ENCODE measurements around the gene BABAM2.

The BABAM2 gene

DNA sequence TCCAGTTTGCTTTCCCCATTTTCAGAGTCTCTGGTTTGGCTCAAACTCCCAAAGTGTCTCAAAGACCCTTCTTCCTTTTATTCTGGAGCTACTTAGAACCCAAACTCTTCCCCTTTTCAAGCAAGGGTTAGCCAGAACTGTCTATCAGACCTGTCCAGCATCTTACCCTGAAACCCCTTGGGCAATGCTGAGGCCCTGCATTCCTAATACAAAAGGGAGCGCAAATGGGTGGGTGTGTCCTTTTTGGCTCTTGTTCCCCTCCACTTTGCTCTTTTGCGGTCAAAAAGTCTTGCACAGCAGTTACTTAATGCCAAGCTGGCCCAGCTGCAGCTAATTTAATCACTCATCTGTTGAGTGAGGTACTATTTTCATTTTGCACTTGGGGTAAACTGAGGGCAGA, 270.9 kb downstream of the BABAM2 start:
- no peak overlapping the region for H3K4me3 Mint-ChIP-seq
- no peak overlapping the region for H3K27ac Mint-ChIP-seq
- no peaks in the 10 kb centered on the region for H3K27me3 Mint-ChIP-seq
- peaks cover 10% of the 10 kb centered on the region for H3K36me3 Mint-ChIP-seq (ENCODE audit: low read depth)
- H3K4me1 Mint-ChIP-seq: no peaks in the 10 kb centered on the region
- H3K9me3 Mint-ChIP-seq: no peaks in the 10 kb centered on the region
- DNase-seq (no peak), ATAC-seq (no peak)

GRCh38 chr2:28162564-28162963, 272.0 kb downstream of the BABAM2 start:
- Mint-ChIP-seq H3K4me1 (no peaks in the 10 kb centered on the region), H3K27ac (no peak overlapping the region), H3K27me3 (no peaks in the 10 kb centered on the region), H3K4me3 (no peak overlapping the region), H3K9me3 (no peaks in the 10 kb centered on the region), H3K36me3 (ENCODE audit: low read depth) (peaks cover 6% of the 10 kb centered on the region)
- DNase-seq (no peak), ATAC-seq (no peak)

- Mint-ChIP-seq H3K36me3 (ENCODE audit: low read depth) (peaks cover 6% of the 10 kb centered on the region), H3K4me1 (no peaks in the 10 kb centered on the region), H3K27ac (no peak overlapping the region), H3K9me3 (no peaks in the 10 kb centered on the region), H3K4me3 (no peak overlapping the region), H3K27me3 (no peaks in the 10 kb centered on the region)
- DNase-seq (no peak), ATAC-seq (no peak)
Observed at GRCh38 chr2:28163028-28163427, 272.5 kb downstream of the BABAM2 start.

DNA sequence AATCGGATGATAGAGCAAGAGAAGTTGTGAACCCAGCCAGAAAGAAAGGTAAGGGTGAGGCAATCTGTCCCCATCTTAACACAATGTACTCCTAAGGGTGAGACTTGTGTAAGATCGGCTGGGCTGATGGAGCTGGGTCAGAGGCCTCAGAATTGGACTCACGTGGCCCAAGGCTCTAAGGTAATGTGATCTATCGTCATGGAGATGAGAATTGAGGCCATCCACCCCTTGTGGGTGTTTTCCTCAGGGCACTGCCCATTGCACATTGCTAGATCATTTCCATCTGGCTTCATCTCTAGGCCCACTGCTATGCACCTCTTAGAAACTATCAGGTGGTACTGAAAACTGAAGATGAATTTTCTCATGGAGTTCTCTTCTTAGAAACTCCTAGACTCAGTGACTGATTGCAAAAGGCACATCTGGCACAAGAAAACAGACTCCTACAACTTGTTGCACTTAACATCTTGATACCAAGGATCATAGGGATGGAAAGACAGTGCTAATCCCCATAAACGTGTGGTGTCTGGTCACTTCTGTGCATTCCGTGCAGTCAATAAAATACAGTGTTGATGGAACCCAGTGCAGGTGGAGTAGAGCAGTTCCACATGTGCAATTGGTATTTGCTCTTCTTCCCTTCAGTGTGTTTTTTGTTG, 273.2 kb downstream of the BABAM2 start:
- Mint-ChIP-seq H3K4me1 (no peaks in the 10 kb centered on the region), H3K4me3 (no peak overlapping the region), H3K9me3 (no peaks in the 10 kb centered on the region), H3K36me3 (ENCODE audit: low read depth) (peaks cover 4% of the 10 kb centered on the region), H3K27me3 (no peaks in the 10 kb centered on the region), H3K27ac (no peak overlapping the region)
- no peak for ATAC-seq
- DNase-seq: no peak

DNA sequence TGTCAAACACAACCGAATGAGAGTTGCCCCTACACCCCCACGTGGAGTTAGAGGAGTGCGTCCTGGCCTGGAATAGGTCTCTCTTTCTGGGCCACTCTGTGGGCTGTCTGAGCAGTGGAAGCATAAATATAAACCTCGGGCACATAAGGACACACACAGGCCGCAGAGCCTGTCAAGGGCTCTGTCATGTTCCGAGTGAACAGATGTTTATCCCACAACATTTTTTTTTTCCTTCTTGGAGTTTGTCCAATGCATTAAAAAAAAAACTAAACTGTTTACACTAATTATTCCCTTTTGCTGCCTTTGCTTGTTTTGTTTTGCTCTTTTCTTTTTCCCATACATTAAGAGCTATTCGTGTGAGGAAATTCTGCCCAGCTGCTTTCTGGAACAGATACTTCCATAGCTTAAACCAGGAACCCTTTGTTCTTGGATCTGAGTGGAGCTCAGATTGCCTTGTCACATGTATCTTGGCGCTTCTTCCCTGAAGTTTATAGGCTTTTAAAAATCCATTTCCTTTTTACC, 273.8 kb downstream of the BABAM2 start:
- ATAC-seq (no peak), DNase-seq (no peak)
- Mint-ChIP-seq H3K4me3 (no peak overlapping the region), H3K27me3 (no peaks in the 10 kb centered on the region), H3K36me3 (ENCODE audit: low read depth) (peaks cover under 1% of the 10 kb centered on the region), H3K9me3 (no peaks in the 10 kb centered on the region), H3K4me1 (no peaks in the 10 kb centered on the region), H3K27ac (no peak overlapping the region)

- Mint-ChIP-seq H3K4me3 (no peak overlapping the region), H3K36me3 (ENCODE audit: low read depth) (no peaks in the 10 kb centered on the region), H3K27me3 (no peaks in the 10 kb centered on the region), H3K4me1 (no peaks in the 10 kb centered on the region), H3K9me3 (no peaks in the 10 kb centered on the region), H3K27ac (no peak overlapping the region)
- ATAC-seq: no peak
- DNase-seq: no peak
Observed at GRCh38 chr2:28165087-28165635, 274.6 kb downstream of the BABAM2 start.

DNA sequence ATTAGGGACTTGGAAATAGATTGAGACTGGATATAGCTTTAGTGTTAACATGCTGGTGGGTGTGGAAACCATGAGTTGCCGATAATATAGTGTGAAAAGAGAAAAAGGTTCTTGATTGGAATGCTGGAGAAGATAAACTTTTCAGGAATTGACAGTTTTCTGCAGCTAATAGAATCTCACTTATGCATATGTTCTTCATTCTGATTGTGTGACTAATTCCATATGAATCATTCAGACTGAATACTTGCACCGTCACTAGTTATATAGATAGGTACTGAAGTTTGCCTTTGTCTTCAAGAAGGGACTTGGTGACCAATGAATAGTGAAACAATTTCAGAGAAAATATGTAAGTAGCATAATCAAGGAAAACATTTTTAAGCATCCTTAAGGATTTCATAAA, 276.4 kb downstream of the BABAM2 start:
- H3K4me3 Mint-ChIP-seq: no peak overlapping the region
- no peaks in the 10 kb centered on the region for H3K9me3 Mint-ChIP-seq
- H3K4me1 Mint-ChIP-seq: no peaks in the 10 kb centered on the region
- DNase-seq: no peak
- no peaks in the 10 kb centered on the region for H3K27me3 Mint-ChIP-seq
- no peaks in the 10 kb centered on the region for H3K36me3 Mint-ChIP-seq (ENCODE audit: low read depth)
- ATAC-seq: no peak
- H3K27ac Mint-ChIP-seq: no peak overlapping the region

DNA sequence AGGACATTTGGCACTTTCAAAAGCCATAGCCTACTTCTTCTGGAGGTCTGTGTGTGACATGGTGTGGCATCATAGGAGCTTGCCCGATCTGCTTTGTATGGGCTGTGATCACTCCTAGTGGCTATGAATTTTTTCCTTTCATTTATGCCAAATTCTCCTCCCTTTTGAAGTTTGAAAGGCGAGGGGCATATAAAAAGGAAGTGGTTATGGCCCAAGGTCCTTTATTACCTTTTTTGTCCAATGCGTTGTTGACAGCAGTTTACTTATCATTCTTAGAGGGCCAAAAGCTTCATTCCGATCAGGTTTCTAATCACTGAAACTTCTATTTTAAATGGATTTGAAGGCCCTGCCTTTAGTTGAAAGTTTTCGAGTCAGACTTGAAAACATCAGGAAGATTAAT, 277.8 kb downstream of the BABAM2 start:
- Mint-ChIP-seq H3K4me1 (no peaks in the 10 kb centered on the region), H3K36me3 (ENCODE audit: low read depth) (no peaks in the 10 kb centered on the region), H3K27ac (no peak overlapping the region), H3K27me3 (no peaks in the 10 kb centered on the region), H3K9me3 (no peaks in the 10 kb centered on the region), H3K4me3 (no peak overlapping the region)
- ATAC-seq: no peak
- DNase-seq: no peak

GRCh38 chr2:28169492-28169891, 279.0 kb downstream of the BABAM2 start:
- Mint-ChIP-seq H3K4me3 (no peak overlapping the region), H3K27me3 (no peaks in the 10 kb centered on the region), H3K4me1 (no peaks in the 10 kb centered on the region), H3K36me3 (ENCODE audit: low read depth) (peaks cover 2% of the 10 kb centered on the region), H3K27ac (no peak overlapping the region), H3K9me3 (no peaks in the 10 kb centered on the region)
- no peak for DNase-seq
- ATAC-seq: no peak

DNA sequence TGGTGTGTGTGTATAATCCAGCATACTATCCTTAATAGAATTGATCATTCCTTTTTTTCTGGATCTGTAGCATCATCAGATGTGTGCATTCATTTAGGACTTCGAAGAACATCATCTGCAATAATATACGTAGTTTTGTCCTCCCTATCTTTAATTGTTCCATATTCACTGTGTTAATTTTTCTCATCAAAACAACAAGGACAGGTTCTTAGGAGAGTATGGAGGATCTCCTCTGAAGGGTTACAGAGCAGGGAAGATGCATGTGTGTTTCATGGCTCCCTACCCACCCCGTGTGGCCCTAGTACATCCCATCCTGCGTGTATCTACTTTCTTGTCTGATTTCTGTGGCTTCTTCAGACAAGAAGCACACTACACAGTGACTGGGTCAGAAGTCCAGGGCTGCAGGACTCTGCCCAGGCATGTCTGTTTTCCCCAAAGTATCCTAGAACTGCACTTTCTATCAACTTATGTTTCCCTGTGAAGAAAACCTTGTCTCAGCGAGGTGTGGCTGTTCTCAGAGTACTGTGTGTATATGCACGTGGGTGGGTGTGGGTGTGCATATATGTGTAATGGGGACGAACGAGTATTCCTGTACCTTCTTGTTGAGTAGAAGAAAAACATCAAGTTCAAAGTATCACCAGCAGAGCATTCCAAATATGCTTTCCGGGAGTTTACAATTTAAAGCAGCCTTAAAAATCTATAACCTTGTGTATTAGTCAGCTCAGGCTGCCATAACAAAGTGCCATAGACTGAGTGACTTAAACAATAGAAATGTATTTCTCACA, 281.8 kb downstream of the BABAM2 start:
- Mint-ChIP-seq H3K4me1 (no peaks in the 10 kb centered on the region), H3K27ac (no peak overlapping the region), H3K27me3 (no peaks in the 10 kb centered on the region), H3K4me3 (no peak overlapping the region), H3K36me3 (ENCODE audit: low read depth) (peaks cover 16% of the 10 kb centered on the region), H3K9me3 (peaks cover 15% of the 10 kb centered on the region)
- no peak for ATAC-seq
- DNase-seq: no peak

DNA sequence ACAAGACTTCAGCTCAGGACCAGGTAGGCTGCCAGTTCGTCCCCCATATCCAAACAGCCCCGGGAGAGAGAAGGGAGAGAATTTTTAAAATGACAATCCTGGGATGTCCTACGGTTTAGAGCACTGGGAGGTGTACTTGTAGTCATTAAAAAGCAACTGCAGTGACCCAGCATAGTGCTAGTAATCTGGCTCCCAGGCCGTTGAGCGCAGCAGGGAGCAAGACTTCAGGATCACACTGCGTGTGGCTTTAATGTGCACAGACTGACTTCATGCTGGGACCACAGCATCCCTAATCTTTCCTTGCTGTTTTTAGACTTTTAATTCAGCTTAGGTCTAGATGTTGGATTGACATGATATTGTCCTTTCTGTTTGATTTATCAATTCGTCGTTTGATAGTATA, 282.8 kb downstream of the BABAM2 start:
- H3K27me3 Mint-ChIP-seq: no peaks in the 10 kb centered on the region
- H3K27ac Mint-ChIP-seq: no peak overlapping the region

DNA sequence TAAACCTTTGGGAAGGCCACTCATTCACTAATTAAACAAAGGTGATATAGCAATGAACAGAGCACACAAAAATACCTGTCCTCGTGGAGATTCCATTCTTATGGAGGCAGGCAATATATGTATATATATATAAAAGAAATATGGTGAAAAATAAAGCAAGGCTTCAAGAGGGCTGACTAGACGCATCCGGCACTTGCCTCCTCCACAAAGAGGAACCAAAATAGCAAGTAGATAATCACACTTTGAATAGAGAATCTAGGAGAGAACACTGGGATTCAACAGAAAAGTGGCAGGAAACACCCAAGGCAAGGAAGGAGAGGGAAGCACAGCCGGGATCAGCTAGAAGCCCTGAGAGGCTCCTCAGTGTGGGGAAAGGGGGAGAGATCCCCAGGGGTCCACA, 283.7 kb downstream of the BABAM2 start:
- no peaks in the 10 kb centered on the region for H3K27me3 Mint-ChIP-seq
- peaks cover 28% of the 10 kb centered on the region for H3K9me3 Mint-ChIP-seq
- H3K27ac Mint-ChIP-seq: no peak overlapping the region
- peaks cover 20% of the 10 kb centered on the region for H3K36me3 Mint-ChIP-seq (ENCODE audit: low read depth)
- DNase-seq (no peak), ATAC-seq (no peak)
- H3K4me3 Mint-ChIP-seq: no peak overlapping the region
- H3K4me1 Mint-ChIP-seq: no peaks in the 10 kb centered on the region

More for the DNA sequence above, 282.8 kb downstream of the BABAM2 start:
- ATAC-seq (no peak), DNase-seq (no peak)
- Mint-ChIP-seq H3K9me3 (peaks cover 22% of the 10 kb centered on the region), H3K4me3 (no peak overlapping the region), H3K36me3 (ENCODE audit: low read depth) (peaks cover 20% of the 10 kb centered on the region), H3K4me1 (no peaks in the 10 kb centered on the region)

DNA sequence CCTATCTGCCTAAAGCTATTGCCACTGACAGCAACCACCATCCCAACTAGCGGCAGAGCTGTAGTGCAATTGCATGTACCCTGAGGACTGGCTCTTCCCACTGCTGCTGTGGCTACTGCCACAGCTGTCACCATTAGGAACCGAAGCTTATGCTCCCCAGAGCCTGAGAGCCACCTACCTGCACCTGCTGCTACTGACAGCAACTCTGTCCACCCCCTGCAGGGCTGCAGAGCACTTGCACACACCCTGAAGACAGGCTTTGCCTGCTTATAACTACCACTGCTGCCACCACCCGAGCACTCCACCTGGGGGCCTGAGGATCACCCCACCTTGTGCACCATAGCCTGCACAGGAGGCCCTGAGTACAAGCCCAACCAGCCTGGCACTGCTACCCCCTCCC, 284.5 kb downstream of the BABAM2 start:
- no peak overlapping the region for H3K27ac Mint-ChIP-seq
- peaks cover 20% of the 10 kb centered on the region for H3K36me3 Mint-ChIP-seq (ENCODE audit: low read depth)
- peaks cover 28% of the 10 kb centered on the region for H3K9me3 Mint-ChIP-seq
- H3K27me3 Mint-ChIP-seq: no peaks in the 10 kb centered on the region
- DNase-seq: no peak
- no peak overlapping the region for H3K4me3 Mint-ChIP-seq
- no peak for ATAC-seq
- no peaks in the 10 kb centered on the region for H3K4me1 Mint-ChIP-seq

- H3K27ac Mint-ChIP-seq: no peak overlapping the region
- ATAC-seq (no peak), DNase-seq (no peak)
- H3K27me3 Mint-ChIP-seq: no peaks in the 10 kb centered on the region
- H3K4me1 Mint-ChIP-seq: no peaks in the 10 kb centered on the region
- H3K4me3 Mint-ChIP-seq: no peak overlapping the region
- H3K36me3 Mint-ChIP-seq (ENCODE audit: low read depth): peaks cover 18% of the 10 kb centered on the region
- H3K9me3 Mint-ChIP-seq: peaks cover 28% of the 10 kb centered on the region
Observed at GRCh38 chr2:28178946-28179345, 288.4 kb downstream of the BABAM2 start.

DNA sequence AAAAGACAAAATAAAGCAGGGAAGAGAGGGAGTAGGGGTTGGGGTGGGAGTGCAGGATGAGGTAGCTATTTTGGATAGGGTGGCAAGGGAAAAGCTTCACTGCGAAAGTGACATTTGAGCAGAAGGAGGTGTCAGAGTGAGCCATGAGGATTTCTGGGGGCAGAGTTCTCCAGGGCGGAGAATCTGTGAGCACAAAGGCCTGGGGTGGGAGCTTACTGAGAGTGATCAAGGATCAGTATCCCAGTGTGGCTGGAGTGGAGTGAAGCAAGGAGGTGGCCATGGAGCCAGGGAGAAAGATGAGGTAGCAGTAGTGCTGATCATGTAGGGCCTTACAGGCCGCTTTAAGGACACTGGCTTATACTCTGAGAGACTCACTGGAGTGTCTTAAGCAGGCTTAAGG, 291.3 kb downstream of the BABAM2 start:
- ATAC-seq: no peak

More for the DNA sequence above, 291.3 kb downstream of the BABAM2 start:
- DNase-seq: no peak
- no peak overlapping the region for H3K4me3 Mint-ChIP-seq
- H3K4me1 Mint-ChIP-seq: no peaks in the 10 kb centered on the region
- H3K9me3 Mint-ChIP-seq: peaks cover 18% of the 10 kb centered on the region
- H3K27me3 Mint-ChIP-seq: no peaks in the 10 kb centered on the region
- H3K36me3 Mint-ChIP-seq (ENCODE audit: low read depth): peaks cover 8% of the 10 kb centered on the region
- no peak overlapping the region for H3K27ac Mint-ChIP-seq
